ENCODE results near the gene TNFRSF18.

- TF ChIP-seq CTCF (IDR thresholded peaks at IDR 0.05; ENCODE audit: borderline replicate concordance, extremely low read depth, low read length, poor library complexity, severe bottlenecking), result no peak
- no peak for TF ChIP-seq EZH2 (IDR thresholded peaks at IDR 0.05; ENCODE audit: borderline replicate concordance, low read depth, low read length, severe bottlenecking)
Measured at GRCh38 chr1:1253314-1253713, 46.9 kb upstream of the TNFRSF18 start.
